ENCODE results near the gene ACTBL2. TPM values are rescaled to one million over a fixed set of nuclear protein-coding genes. Genes with fewer than 3 reads are reported as not detected.

The ACTBL2 gene
- total RNA-seq, 1 experiment from 2014 or later, result not detected

- TF ChIP-seq ZNF121 (CRISPR knock-in tag; IDR thresholded peaks at IDR 0.05), result no peak
- no peak for TF ChIP-seq JUN (CRISPR knock-in tag; IDR thresholded peaks at IDR 0.05)
- no peak for TF ChIP-seq ZNF416 (CRISPR knock-in tag; IDR thresholded peaks at IDR 0.05)
- TF ChIP-seq GABPB1 (CRISPR knock-in tag; IDR thresholded peaks at IDR 0.05), result no peak
- TF ChIP-seq ZNF138 (CRISPR knock-in tag; conservative IDR thresholded peaks at IDR 0.05), result no peak
- TF ChIP-seq IRF1 (CRISPR knock-in tag; IDR thresholded peaks at IDR 0.05), result no peak
- no peak for TF ChIP-seq AFF4 (CRISPR knock-in tag; IDR thresholded peaks at IDR 0.05; ENCODE audit: borderline replicate concordance)
- TF ChIP-seq ATF1 (CRISPR knock-in tag; IDR thresholded peaks at IDR 0.05), result no peak
- no peak for TF ChIP-seq ZMAT4 (CRISPR knock-in tag; IDR thresholded peaks at IDR 0.05)
- TF ChIP-seq, protein P1, sequence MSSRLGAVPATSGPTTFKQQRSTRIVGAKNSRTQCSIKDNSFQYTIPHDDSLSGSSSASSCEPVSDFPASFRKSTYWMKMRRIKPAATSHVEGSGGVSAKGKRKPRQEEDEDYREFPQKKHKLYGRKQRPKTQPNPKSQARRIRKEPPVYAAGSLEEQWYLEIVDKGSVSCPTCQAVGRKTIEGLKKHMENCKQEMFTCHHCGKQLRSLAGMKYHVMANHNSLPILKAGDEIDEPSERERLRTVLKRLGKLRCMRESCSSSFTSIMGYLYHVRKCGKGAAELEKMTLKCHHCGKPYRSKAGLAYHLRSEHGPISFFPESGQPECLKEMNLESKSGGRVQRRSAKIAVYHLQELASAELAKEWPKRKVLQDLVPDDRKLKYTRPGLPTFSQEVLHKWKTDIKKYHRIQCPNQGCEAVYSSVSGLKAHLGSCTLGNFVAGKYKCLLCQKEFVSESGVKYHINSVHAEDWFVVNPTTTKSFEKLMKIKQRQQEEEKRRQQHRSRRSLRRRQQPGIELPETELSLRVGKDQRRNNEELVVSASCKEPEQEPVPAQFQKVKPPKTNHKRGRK (CRISPR knock-in tag; IDR thresholded peaks at IDR 0.05; ENCODE audit: borderline replicate concordance), result no peak
- no peak for TF ChIP-seq FOXJ3 (CRISPR knock-in tag; IDR thresholded peaks at IDR 0.05; ENCODE audit: borderline replicate concordance)
- no peak for TF ChIP-seq OVOL2 (CRISPR knock-in tag; IDR thresholded peaks at IDR 0.05; ENCODE audit: borderline replicate concordance)
- TF ChIP-seq ZSCAN18 (CRISPR knock-in tag; IDR thresholded peaks at IDR 0.05), result no peak
- no peak for TF ChIP-seq CBFB (CRISPR knock-in tag; IDR thresholded peaks at IDR 0.05; ENCODE audit: low read depth)
- no peak for TF ChIP-seq ZNF263 (CRISPR knock-in tag; IDR thresholded peaks at IDR 0.05; ENCODE audit: low read depth)
- TF ChIP-seq ZNF219 (CRISPR knock-in tag; IDR thresholded peaks at IDR 0.05; ENCODE audit: borderline replicate concordance), result no peak
- no peak for TF ChIP-seq SMAD3 (CRISPR knock-in tag; IDR thresholded peaks at IDR 0.05; ENCODE audit: borderline replicate concordance)
- no peak for TF ChIP-seq SP1 (CRISPR knock-in tag; conservative IDR thresholded peaks at IDR 0.05)
- H3K36me3 Mint-ChIP-seq, result no peaks in the 10 kb centered on the region
- no peaks in the 10 kb centered on the region for H3K27me3 Mint-ChIP-seq (ENCODE audit: low read depth)
- H3K4me3 Mint-ChIP-seq, result no peak overlapping the region
- ChIA-PET CTCF (no interaction called here), POLR2A (no interaction called here)
- ATAC-seq (no peak), DNase-seq (ENCODE audit: low spot score) (no peak)
- H3K4me1 Mint-ChIP-seq, result peaks cover 22% of the 10 kb centered on the region
- H3K9me3 Mint-ChIP-seq, result no peaks in the 10 kb centered on the region; the same call in 1 of the 2 replicates
- H3K27ac Mint-ChIP-seq, result no peak overlapping the region
These were observed 45.3 kb upstream of the ACTBL2 start for GRCh38 chr5:57527870-57528269.

Measured in WTC11 (cell line).